NCI-H69 (cell line): ENCODE measurements around the gene LVRN.
"Not testable (repeated sequence)": the region's sequence is repeated elsewhere in the genome, so short reads cannot be mapped to it uniquely, and the experiment has no call there.

Experiments used
- DNase-seq: peaks from one replicate; lab custom pipeline; 2025; lab: John Stamatoyannopoulos, UW

Gene LVRN, protein sequence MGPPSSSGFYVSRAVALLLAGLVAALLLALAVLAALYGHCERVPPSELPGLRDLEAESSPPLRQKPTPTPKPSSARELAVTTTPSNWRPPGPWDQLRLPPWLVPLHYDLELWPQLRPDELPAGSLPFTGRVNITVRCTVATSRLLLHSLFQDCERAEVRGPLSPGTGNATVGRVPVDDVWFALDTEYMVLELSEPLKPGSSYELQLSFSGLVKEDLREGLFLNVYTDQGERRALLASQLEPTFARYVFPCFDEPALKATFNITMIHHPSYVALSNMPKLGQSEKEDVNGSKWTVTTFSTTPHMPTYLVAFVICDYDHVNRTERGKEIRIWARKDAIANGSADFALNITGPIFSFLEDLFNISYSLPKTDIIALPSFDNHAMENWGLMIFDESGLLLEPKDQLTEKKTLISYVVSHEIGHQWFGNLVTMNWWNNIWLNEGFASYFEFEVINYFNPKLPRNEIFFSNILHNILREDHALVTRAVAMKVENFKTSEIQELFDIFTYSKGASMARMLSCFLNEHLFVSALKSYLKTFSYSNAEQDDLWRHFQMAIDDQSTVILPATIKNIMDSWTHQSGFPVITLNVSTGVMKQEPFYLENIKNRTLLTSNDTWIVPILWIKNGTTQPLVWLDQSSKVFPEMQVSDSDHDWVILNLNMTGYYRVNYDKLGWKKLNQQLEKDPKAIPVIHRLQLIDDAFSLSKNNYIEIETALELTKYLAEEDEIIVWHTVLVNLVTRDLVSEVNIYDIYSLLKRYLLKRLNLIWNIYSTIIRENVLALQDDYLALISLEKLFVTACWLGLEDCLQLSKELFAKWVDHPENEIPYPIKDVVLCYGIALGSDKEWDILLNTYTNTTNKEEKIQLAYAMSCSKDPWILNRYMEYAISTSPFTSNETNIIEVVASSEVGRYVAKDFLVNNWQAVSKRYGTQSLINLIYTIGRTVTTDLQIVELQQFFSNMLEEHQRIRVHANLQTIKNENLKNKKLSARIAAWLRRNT

DNA sequence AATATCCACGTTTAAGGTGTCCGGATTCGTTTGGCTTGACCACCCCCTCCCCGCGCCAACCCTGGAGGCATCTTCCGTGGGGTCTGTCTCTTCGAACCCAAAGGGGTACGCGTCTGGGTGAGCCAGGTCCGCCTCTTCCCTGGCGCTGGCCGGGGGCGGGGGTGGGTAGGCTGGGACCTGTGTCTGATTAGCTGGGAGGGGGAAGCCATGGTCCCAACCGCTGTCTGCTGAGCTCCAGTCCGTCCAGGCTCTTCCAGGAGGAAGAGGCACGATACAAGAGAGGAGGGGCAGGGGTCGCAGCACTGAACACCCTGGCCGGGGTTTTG lies at the start of gene LVRN:
Gene LVRN (plus strand): TSS at position 237 of the 326 bp plus-strand sequence. CDS start 143 bp downstream, outside the sequence.
- no peak for DNase-seq

DNA sequence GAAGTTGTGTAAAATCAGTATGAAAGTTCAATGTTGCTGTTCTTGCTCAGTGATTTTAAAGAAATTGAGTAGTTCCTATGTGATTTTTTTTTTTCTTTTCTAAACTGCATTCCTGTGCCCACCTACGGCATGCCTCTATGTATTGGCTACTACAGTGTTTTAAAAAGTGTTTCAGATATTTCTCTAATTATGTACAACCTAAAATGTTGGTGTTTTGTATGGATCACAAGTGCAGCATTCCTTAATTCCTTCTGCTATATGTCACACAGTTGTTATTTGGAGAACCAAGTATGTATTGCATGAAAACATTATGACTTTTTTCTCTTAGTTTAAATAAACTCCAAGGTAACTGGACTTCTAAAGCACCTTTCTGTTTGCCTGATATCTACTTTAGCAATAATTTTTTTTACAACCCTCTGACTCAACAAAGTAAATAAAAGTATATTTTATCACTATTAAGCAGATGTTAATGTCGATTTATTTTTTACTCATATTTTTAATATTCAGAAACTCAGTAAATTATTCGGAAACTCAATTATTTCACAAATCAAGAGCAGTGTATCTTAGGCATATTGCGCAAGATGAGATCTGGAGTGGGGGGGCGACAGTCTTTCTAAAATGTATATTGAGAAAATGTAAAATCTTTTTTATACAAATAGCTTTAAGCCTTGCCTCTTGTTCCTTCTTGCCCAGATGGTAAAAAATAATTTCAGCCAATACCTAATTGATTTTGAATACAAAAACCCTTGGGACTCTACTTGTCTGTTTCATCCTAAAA lies 48.5 kb upstream of the LVRN start:
- not testable (repeated sequence) for DNase-seq

GRCh38 chr5:115920171-115920725 lies 42.0 kb upstream of the LVRN start:
- DNase-seq: no peak

DNA sequence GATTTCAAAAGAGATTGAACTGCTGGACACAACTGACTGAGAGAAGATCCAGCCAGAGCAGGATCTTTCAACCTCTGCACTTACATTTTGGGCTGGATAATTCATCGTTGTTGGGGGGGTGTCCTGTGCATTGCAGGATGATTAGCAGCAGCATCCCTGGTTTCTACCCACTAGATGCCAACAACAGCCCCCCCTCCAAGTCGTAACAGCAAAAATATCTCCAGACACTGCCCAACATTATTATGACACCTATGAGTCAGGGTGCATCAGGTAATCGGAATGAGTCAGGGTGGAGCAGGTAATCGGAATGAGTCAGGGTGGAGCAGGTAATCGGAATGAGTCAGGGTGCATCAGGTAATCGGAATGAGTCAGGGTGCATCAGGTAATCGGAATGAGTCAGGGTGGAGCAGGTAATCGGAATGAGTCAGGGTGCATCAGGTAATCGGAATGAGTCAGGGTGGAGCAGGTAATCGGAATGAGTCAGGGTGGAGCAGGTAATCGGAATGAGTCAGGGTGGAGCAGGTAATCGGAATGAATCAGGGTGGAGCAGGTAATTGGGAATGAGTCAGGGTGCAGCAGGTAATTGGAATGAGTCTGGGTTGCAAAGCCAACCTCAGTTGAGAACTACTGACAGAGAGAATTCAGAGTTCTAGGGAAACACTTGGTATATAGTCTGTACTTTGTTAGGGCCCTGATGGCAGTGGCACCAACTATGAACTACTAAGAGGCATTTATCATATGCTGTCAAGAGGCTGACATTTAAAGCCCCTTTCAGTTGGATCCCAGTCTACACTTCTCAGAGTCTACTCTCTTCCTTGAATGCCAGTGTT lies 33.5 kb upstream of the LVRN start:
- not testable (repeated sequence) for DNase-seq

DNA sequence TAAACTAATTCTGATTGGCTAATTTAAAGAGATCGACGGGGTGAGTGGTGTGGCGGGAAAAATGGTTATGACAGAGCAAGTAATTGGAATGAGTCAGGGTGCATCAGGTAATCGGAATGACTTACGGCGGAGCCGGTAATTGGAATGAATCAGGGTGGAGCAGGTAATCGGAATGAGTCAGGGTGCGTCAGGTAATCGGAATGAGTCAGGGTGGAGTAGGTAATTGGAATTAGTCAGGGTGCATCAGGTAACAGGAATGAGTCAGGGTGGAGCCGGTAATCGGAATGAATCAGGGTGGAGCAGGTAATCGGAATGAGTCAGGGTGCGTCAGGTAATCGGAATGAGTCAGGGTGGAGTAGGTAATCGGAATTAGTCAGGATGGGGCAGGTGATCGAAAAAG lies 32.1 kb upstream of the LVRN start:
- not testable (repeated sequence) for DNase-seq

DNA sequence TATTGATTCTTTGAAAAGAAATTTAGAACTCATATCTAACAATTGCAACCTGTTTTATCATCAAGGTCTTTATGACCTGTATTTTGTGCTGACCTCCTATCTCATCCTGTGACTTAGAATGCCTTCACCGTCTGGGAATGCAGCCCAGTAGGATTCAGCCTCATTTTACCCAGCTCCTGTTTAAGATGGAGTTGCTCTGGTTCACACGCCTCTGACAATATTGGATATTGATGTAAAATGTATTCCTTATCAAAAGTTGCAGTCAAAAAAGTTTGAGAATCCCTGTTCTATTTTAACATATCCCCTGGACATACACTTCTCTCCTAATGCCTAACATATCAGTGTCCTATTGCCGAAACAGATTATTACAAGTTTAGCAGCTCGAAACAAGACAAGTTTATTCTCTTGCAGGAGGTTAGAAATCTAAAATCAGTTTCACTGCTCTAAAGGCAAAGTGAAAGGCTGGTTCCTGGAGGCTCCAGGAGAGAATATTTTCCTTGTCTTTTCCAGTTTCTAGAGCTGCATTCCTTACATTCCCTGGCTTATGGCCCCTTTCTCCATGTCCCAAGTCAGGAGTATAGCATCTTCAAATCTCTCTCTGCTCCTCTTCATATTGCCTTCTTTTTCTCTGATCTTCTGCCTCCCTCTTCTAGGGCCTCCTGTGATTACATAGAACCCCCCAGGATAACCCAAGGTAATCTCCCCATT lies 31.5 kb upstream of the LVRN start:
- DNase-seq: no peak

DNA sequence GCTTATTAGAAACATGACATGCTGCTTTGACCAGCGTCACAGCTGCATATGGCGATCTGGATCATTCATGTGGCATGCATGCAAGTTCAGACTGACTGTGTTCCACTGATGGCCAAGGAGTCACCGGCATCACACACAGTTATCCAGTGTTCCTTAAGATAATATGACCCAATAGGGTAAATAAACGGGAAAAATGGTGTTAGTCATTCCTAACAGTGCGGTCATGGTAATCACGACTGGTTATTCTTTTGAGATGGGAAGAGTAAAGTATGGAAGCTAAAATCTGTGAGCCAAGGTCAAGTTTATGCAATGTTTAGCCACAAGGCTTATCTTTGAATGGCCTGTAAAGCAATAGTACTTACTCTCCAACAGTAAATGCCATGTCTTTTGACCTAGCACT lies 29.3 kb upstream of the LVRN start:
- no peak for DNase-seq

DNA sequence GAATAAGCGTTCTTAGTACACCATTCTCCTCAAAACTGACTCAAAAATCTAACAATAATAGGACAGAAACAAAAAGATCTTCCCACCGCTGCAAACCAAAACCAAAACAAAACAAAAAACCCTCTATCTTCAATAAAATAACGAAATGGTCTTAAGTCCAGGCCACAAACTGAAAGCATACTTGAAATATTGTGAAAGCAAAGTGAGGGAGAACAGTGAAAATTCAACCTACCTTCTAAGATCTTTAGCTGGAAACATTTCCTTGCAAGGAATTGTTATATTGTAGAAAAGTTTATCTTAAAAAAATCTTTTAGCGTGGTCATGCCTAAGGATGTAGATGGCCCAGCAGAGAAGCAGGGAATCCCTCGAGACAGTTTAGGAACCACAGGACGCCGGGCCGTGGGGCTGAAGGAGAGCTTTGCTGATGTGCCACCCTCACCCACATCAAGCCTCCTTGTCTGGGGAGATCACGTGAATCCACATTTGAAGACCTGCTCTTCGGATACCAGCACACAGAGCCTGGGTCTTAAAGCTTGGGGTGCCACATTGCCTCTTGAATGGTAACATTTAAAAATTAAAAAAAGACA lies 27.8 kb upstream of the LVRN start:
- no peak for DNase-seq

GRCh38 chr5:115936031-115936430 lies 26.2 kb upstream of the LVRN start:
- no peak for DNase-seq

GRCh38 chr5:115939059-115939458 lies 23.2 kb upstream of the LVRN start:
- DNase-seq: peak; percentile 60

DNA sequence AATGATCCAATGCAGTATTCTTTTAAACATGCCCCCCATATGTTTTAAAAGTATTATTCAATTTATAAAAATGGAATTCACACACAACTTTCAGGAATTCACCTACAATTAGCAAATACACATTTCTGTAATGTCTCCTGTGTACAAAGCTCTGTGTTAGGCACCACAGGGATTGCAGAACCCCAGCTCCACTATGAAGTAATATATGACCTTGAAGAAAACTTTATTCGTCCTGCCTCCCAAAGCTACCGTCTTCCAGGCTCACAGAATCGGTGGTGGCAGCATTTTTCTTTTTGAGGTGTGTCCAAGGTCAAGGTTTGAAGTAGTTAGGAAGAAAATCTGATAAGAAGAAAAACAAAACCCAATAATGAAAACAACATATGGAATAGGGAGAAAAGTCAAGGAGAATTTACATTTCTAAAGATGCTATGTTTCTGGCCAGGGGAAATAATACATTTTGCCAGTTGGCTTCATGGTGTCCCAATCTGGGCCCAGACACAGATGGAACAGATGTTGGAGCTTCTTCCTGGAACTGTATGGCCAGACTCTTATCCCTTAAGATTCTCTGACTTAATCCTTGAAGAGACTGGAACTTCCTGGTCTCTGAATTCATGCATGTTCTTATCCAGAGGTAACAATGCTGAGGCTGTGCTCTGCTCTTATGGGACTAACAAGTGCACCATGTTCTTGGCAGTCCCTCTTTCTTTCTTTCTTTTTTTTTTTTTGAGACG lies 22.0 kb upstream of the LVRN start:
- DNase-seq: no peak

GRCh38 chr5:115941051-115941675 lies 21.1 kb upstream of the LVRN start:
- DNase-seq: no peak

DNA sequence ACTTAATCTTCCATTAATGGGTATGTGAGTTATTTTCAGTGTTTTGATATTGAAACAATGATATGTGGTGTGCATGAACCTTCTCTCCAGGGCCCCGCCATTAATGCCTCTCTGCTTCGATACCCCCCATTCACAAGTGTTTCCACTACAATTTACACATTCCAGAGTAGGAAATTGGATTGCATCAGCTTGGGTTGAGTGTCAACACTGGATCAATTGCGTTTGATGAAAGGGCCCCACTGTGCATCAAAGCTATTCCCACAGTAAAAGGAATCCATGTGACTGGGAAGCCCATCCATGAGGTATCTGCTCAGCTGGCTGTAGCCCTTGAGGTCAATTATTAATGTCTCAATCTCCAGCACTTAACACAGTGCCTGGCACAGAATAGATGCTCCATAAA lies 17.8 kb upstream of the LVRN start:
- no peak for DNase-seq

- DNase-seq: no peak
Measured at GRCh38 chr5:115946655-115947054, 15.6 kb upstream of the LVRN start.

DNA sequence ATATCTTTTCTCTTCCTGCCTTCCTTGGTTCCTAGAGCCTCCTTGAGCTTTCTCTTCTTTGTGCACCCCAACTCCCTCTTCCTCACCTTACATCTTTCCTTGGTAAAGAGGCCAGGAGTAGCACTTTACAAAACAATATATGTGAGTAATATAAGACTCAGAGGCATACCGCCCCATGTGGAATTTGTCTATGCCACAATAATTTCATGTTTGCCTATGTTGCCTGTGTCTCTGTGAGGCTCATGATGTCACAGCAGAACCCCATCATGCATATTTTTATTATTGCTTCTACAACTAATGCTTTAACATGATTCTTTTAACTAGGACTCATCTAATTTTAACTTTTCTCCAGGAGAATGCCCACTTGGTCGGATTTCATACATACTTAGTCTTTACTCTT lies 15.0 kb upstream of the LVRN start:
- DNase-seq: no peak

- DNase-seq: peak; percentile 50
Measured at GRCh38 chr5:115948091-115948534, 14.2 kb upstream of the LVRN start.

- no peak for DNase-seq
Measured at GRCh38 chr5:115949096-115949495, 13.2 kb upstream of the LVRN start.

- peak; percentile 98 for DNase-seq
Measured at GRCh38 chr5:115952588-115952987, 9.7 kb upstream of the LVRN start.

- DNase-seq: no peak
Measured at GRCh38 chr5:115954144-115954543, 8.1 kb upstream of the LVRN start.
